K562 (cell line): ENCODE results near the gene KLK11. TPM values are rescaled to one million over a fixed set of nuclear protein-coding genes. Genes with fewer than 3 reads are reported as not detected.

ENCODE experiments used
- CHD2 ChIP-seq: IDR thresholded peaks from 2 replicates; pipeline ENCODE4 v1.6.1; 2011; ENCODE audit warnings: low read depth, low read length
- CREB1 ChIP-seq, 2 experiments: sonication (generic) in 1 of 2; formaldehyde crosslinking in 1 of 2; IDR thresholded peaks; 2 replicates each; pipeline versions ENCODE4 v1.6.1 to v1.8.0; 2012 to 2022; ENCODE audit warnings: inconsistent platforms in 1 of 2, mild to moderate bottlenecking in 1 of 2, missing genetic modification reagents in 1 of 2, moderate library complexity in 1 of 2
- CREB3L1 ChIP-seq: fragments of 450-650 bp; IDR thresholded peaks from 2 replicates; pipeline ENCODE4 v1.6.1; 2014; ENCODE audit warnings: low read depth, mild to moderate bottlenecking, moderate library complexity, borderline replicate concordance
- HCFC1 ChIP-seq: IDR thresholded peaks from 2 replicates; pipeline ENCODE4 v1.6.1; 2012; ENCODE audit warnings: low read depth, low read length, improper control_type of control experiment
- JUNB ChIP-seq: fragments of 450-650 bp; formaldehyde crosslinking; conservative IDR thresholded peaks from 2 replicates; pipeline ENCODE4 v1.4.0; 2020; ENCODE audit warnings: mild to moderate bottlenecking
- LCOR ChIP-seq: sonication (generic); formaldehyde crosslinking; IDR thresholded peaks from 2 replicates; pipeline ENCODE4 v1.8.0; 2022; ENCODE audit warnings: mild to moderate bottlenecking, missing genetic modification reagents
- MEIS2 ChIP-seq: fragments of 450-650 bp; IDR thresholded peaks from 2 replicates; pipeline ENCODE4 v1.6.1; 2014; ENCODE audit warnings: mild to moderate bottlenecking; ENCODE audit not compliant: partially characterized antibody
- MITF ChIP-seq: IDR thresholded peaks from 2 replicates; pipeline ENCODE4 v1.6.1; 2014; ENCODE audit warnings: antibody characterized with exemption
- MNT ChIP-seq, 2 experiments: fragments of 450-650 bp; conservative IDR thresholded peaks; 2 replicates each; pipeline ENCODE4 v1.6.1; 2017; ENCODE audit warnings: mild to moderate bottlenecking in 2 of 2, moderate library complexity in 2 of 2
- NRF1 ChIP-seq, 2 experiments: fragments of 450-650 bp; IDR thresholded peaks in 1 of 2; conservative IDR thresholded peaks in 1 of 2; 2 replicates each; pipeline ENCODE4 v1.6.1; 2014; ENCODE audit warnings: mild to moderate bottlenecking in 2 of 2
- POLR2A ChIP-seq: fragments of 450-650 bp; conservative IDR thresholded peaks from 2 replicates; pipeline ENCODE4 v1.6.1; 2016
- POLR2B ChIP-seq: fragments of 450-650 bp; IDR thresholded peaks from 2 replicates; pipeline ENCODE4 v1.6.1; 2018; ENCODE audit warnings: low read depth; ENCODE audit not compliant: partially characterized antibody
- PRDM10 ChIP-seq: fragments of 450-650 bp; IDR thresholded peaks from 2 replicates; pipeline ENCODE4 v1.6.1; 2018; ENCODE audit not compliant: partially characterized antibody
- RBFOX2 ChIP-seq: fragments of 200-400 bp; formaldehyde crosslinking; IDR thresholded peaks from 2 replicates; pipeline ENCODE4 v1.6.1; 2017; ENCODE audit warnings: low read depth, mild to moderate bottlenecking, low read length, moderate library complexity
- RBM22 ChIP-seq: fragments of 200-400 bp; formaldehyde crosslinking; IDR thresholded peaks from 2 replicates; pipeline ENCODE4 v1.6.1; 2018; ENCODE audit warnings: low read length, low read depth; ENCODE audit not compliant: poor library complexity, severe bottlenecking
- SPI1 ChIP-seq: IDR thresholded peaks from 2 replicates; pipeline ENCODE4 v1.6.1; 2011; ENCODE audit warnings: low read depth, low read length, control low read depth, borderline replicate concordance
- XRCC5 ChIP-seq: fragments of 200-400 bp; formaldehyde crosslinking; IDR thresholded peaks from 2 replicates; pipeline ENCODE4 v1.6.1; 2017; ENCODE audit warnings: low read depth, mild to moderate bottlenecking, low read length
- YBX1 ChIP-seq: fragments of 450-650 bp; IDR thresholded peaks from 2 replicates; pipeline ENCODE4 v1.7.1; 2016; ENCODE audit warnings: mild to moderate bottlenecking
- ZBTB7A ChIP-seq: IDR thresholded peaks from 2 replicates; pipeline ENCODE4 v1.6.1; 2011; ENCODE audit warnings: low read depth, mild to moderate bottlenecking, low read length, moderate library complexity, borderline replicate concordance; ENCODE audit not compliant: control insufficient read depth
- polyA plus RNA-seq, 8 experiments: library from polyadenylated mRNA; depleted of rRNA in 4 of 8; stranded (reverse) in 5 of 8; unstranded in 3 of 8; fragments of >200 nt; fragmentation: Nextera tagmentation in 2 of 8; fragmentation: Illumina TruSeq in 1 of 8; extraction: Ambion mirVana in 2 of 8; extraction: Trizol in 1 of 8; gene quantifications; 2 replicates each; pipeline versions ENCODE4 v1.2.1 to v1.2.3, GENCODE V29; 2011 to 2014; ENCODE audit warnings: inconsistent platforms in 1 of 8, missing spikeins in 1 of 8
- total RNA-seq, 7 experiments: library from RNA; depleted of rRNA in 6 of 7; stranded (reverse); fragments of >200 nt in 6 of 7; fragmentation: Illumina TruSeq in 2 of 7; extraction: Trizol in 2 of 7; gene quantifications; 2 replicates each; pipeline versions ENCODE4 v1.2.1 to v1.2.3, GENCODE V29; 2011 to 2021; ENCODE audit warnings: low replicate concordance in 1 of 7

The KLK11 gene
- total and polyA plus RNA-seq, 9 of the 15 experiments (the other 6 are each of a cell fraction or from before 2014, with no cell fraction given): not detected

- TF ChIP-seq PRDM10 (peak; percentile 4), RBFOX2 (peak; percentile 53), ZBTB7A (peak; percentile 69), JUNB (peak; percentile 94), CREB1 (IDR thresholded peaks at IDR 0.05) (peak; percentile 87), CREB1 (CRISPR knock-in tag; IDR thresholded peaks at IDR 0.05) (peak; percentile 91), HCFC1 (peak; percentile 11; the same call in 1 of the 2 replicates), MEIS2 (peak; percentile 37), XRCC5 (peak; percentile 51; the same call in 1 of the 2 replicates), RBM22 (no peak), CHD2 (no peak), LCOR (CRISPR knock-in tag) (no peak), SPI1 (peak; percentile 77), NRF1 (conservative IDR thresholded peaks at IDR 0.05 in 1 of 2, IDR thresholded peaks at IDR 0.05 in 1 of 2) (peak; percentile 78 to 82), YBX1 (no peak), POLR2A (peak; percentile 60), POLR2B (peak; percentile 54), CREB3L1 (no peak), MITF (peak; percentile 18; the same call in 1 of the 2 replicates), MNT (conservative IDR thresholded peaks at IDR 0.05) (peak; percentile 80 to 84)
Measured at GRCh38 chr19:51002542-51003311, 23.7 kb downstream of the KLK11 start (continued).
